Osteoblast (primary cell): ENCODE measurements around the gene ZNF275. TPM values are rescaled to one million over a fixed set of nuclear protein-coding genes. Genes with fewer than 3 reads are reported as not detected.
"Not testable (repeated sequence)": the region's sequence is repeated elsewhere in the genome, so short reads cannot be mapped to it uniquely, and the experiment has no call there.

Source experiments
- DNase-seq: peaks from one replicate; pipeline ENCODE4 v3.0.0; 2011; ENCODE audit warnings: low spot score, mixed read lengths; ENCODE audit not compliant: insufficient read length; ENCODE audit errors: missing footprints
- H2AFZ ChIP-seq: 2 replicates; pipeline ENCODE4 v1.6.0; 2011; ENCODE audit warnings: mild to moderate bottlenecking, low read length
- H3K27ac ChIP-seq: 2 replicates; pipeline ENCODE4 v1.5.1; 2011; ENCODE audit warnings: mild to moderate bottlenecking, low read depth, low read length, moderate library complexity
- H3K27me3 ChIP-seq: 2 replicates; pipeline ENCODE4 v1.6.0; 2012; ENCODE audit warnings: mild to moderate bottlenecking, control low read depth, inconsistent platforms, low read length, moderate library complexity; ENCODE audit not compliant: insufficient read depth
- H3K36me3 ChIP-seq: 2 replicates; pipeline ENCODE4 v1.5.1; 2011; ENCODE audit warnings: mild to moderate bottlenecking, low read length, control low read depth, moderate library complexity; ENCODE audit not compliant: insufficient read depth
- H3K4me1 ChIP-seq: 2 replicates; pipeline ENCODE4 v1.5.1; 2011; ENCODE audit warnings: mild to moderate bottlenecking, low read length, control low read depth, moderate library complexity; ENCODE audit not compliant: insufficient read depth
- H3K4me2 ChIP-seq: 2 replicates; pipeline ENCODE4 v1.6.0; 2011; ENCODE audit warnings: mild to moderate bottlenecking, low read length; ENCODE audit not compliant: insufficient read depth
- H3K4me3 ChIP-seq: fragments of 200-600 bp; sonication (generic); 3 replicates; pipeline ENCODE4 v1.5.1; 2012; ENCODE audit warnings: mild to moderate bottlenecking, low read length, inconsistent platforms; ENCODE audit not compliant: insufficient read depth
- H3K79me2 ChIP-seq: 2 replicates; pipeline ENCODE4 v1.6.0; 2012; ENCODE audit warnings: mild to moderate bottlenecking, low read length, control low read depth, inconsistent platforms; ENCODE audit not compliant: insufficient read depth
- H3K9me3 ChIP-seq: 2 replicates; pipeline ENCODE4 v1.5.1; 2011; ENCODE audit warnings: low read depth, low read length, control low read depth
- H4K20me1 ChIP-seq: 2 replicates; pipeline ENCODE4 v1.6.0; 2012; ENCODE audit warnings: mild to moderate bottlenecking, low read length, control low read depth; ENCODE audit not compliant: insufficient read depth
- total RNA-seq: library from RNA; depleted of rRNA; stranded (reverse); fragments of >200 nt; gene quantifications from 2 replicates; pipeline ENCODE4 v1.2.3, GENCODE V29; 2012
- TF ChIP-seq, protein P1 (sequence below): IDR thresholded peaks from 2 replicates; pipeline ENCODE4 v1.5.1; 2011; ENCODE audit warnings: mild to moderate bottlenecking, low read depth, low read length, moderate library complexity; ENCODE audit errors: extremely low read depth

ZNF275 gene
- total RNA-seq, 1 donor, result 11.2 TPM

DNA sequence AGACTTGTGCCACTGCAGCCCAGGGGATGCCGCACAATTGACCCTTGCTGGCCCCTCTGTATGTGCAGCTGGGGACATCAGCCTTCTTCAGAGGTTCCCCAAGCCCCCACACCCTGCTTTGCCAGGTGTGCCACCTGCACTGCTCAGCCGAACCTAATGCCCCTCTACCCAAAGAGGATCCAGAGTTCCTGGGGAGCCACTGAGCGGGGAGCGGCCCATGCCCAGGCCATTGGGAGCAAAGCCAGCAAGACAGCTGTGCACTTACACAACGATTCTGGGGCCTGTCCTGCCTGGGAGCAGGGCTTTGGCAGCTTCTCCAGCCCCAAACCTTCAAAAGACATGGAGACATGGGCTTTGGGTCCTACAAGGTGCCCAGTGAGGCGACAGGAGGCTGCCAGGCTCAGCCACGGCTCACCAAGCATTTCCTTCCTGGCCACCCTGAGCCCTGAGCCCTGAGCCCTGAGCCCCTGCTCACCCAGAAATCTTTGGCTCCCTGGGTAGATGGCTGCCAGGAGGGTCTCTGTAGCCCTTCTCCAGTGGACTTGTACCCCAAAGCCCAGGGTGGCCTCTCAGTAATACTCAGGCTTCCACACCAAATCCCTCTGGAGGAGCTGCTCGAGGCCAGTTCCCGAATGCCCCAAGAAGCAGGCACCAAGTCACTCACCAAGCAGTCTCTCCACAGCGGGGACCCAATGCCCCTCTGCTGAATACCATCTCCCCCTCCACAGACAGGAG, 54.2 kb downstream of the ZNF275 start:
- H3K36me3 ChIP-seq, result no peaks in the 10 kb centered on the region
- H3K27ac ChIP-seq, result no peak overlapping the region
- no peaks in the 10 kb centered on the region for H3K79me2 ChIP-seq
- no peak overlapping the region for H3K4me2 ChIP-seq
- no peaks in the 10 kb centered on the region for H3K27me3 ChIP-seq
- no peaks in the 10 kb centered on the region for H3K4me1 ChIP-seq
- peak; percentile 13 for DNase-seq
- H2AFZ ChIP-seq, result no peak overlapping the region
- TF ChIP-seq, protein P1, sequence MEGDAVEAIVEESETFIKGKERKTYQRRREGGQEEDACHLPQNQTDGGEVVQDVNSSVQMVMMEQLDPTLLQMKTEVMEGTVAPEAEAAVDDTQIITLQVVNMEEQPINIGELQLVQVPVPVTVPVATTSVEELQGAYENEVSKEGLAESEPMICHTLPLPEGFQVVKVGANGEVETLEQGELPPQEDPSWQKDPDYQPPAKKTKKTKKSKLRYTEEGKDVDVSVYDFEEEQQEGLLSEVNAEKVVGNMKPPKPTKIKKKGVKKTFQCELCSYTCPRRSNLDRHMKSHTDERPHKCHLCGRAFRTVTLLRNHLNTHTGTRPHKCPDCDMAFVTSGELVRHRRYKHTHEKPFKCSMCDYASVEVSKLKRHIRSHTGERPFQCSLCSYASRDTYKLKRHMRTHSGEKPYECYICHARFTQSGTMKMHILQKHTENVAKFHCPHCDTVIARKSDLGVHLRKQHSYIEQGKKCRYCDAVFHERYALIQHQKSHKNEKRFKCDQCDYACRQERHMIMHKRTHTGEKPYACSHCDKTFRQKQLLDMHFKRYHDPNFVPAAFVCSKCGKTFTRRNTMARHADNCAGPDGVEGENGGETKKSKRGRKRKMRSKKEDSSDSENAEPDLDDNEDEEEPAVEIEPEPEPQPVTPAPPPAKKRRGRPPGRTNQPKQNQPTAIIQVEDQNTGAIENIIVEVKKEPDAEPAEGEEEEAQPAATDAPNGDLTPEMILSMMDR, result no peak
- H3K4me3 ChIP-seq, result no peak overlapping the region
- no peaks in the 10 kb centered on the region for H4K20me1 ChIP-seq
- no peaks in the 10 kb centered on the region for H3K9me3 ChIP-seq

DNA sequence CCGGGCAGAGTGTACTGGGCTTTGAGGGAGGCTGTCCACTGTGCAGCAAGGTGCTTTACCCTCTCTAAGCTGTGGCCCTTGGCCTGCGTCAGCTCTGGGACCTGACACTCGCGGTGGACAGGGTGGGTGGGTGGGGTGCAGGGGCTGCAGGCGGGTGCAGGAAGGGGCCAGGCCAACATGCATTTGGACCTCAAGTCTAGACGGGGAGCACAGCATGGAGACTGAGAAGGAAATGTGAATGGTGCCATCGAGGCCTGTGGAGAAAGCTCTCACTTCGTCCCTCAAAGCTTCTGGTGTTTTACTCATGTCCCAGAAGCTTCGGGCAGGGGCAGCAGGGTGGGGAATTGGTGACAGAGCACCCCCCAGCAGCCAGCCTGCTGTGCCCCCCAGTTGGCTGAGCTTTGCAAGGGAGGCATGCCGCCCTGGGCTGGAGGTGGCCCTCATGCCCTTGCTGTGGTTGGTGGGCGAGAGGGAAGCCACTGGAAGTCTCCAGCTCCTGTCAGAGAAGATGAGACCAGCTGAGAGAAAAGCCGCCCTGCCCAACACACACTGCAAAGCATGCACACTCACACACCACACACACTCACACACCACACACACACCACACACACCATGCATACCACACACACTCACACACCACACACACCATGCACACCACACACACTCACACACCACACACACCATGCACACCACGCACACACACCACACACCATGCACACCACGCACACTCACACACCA, 54.9 kb downstream of the ZNF275 start:
- no peak for DNase-seq
- no peaks in the 10 kb centered on the region for H3K27me3 ChIP-seq
- H3K4me3 ChIP-seq, result no peak overlapping the region
- H2AFZ ChIP-seq, result no peak overlapping the region
- no peaks in the 10 kb centered on the region for H3K9me3 ChIP-seq
- H3K27ac ChIP-seq, result no peak overlapping the region
- H3K4me2 ChIP-seq, result no peak overlapping the region
- H3K36me3 ChIP-seq, result no peaks in the 10 kb centered on the region
- TF ChIP-seq, protein P1, result no peak
- H4K20me1 ChIP-seq, result no peaks in the 10 kb centered on the region
- H3K4me1 ChIP-seq, result no peaks in the 10 kb centered on the region
- H3K79me2 ChIP-seq, result no peaks in the 10 kb centered on the region

DNA sequence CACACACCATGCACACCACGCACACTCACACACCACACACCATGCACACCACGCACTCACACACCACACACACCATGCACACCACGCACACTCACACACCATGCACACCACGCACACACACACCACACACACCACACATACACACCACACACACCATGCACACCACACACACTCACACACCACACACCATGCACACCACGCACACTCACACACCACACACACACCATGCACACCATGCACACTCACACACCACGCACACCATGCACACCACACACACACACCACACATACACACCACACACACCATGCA, 55.5 kb downstream of the ZNF275 start:
- not testable (repeated sequence) for H3K27ac ChIP-seq, H3K27me3 ChIP-seq, H2AFZ ChIP-seq, H4K20me1 ChIP-seq, DNase-seq, H3K4me2 ChIP-seq, H3K36me3 ChIP-seq, H3K4me3 ChIP-seq, H3K79me2 ChIP-seq, H3K4me1 ChIP-seq, H3K9me3 ChIP-seq

DNA sequence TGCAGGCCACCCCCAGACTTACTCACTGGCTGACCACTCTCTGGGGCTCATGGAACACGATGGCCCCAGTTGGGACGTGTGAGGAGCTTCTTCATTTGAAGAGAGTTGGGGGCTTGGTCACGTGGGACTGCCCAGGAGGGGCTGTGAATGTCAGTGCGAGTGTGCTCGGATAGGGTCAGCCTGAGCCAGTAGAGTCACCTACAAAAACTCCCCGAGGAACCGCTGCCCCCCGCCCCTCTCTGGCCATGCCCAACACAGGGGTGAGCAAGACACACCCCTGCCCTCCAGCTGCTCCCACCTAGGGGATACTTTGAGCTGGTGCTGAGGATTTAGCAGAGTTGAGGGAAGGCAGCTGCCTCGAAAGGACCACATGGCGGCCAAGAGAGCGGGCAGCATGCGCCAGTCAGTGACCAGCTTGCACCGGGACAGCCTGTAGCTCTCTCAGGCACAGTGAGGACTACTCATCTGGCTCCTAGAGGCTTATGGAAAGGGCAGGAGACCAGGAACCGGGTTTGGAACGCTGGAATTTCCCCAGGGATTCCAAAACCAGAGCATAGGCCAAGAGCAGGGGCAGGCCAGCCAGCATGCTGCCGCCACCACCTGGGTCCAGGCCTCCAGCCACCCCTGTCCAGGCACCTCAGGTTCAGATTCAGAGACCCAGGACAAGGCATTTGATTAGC, 58.8 kb downstream of the ZNF275 start:
- no peaks in the 10 kb centered on the region for H3K36me3 ChIP-seq
- H3K79me2 ChIP-seq, result no peaks in the 10 kb centered on the region
- no peaks in the 10 kb centered on the region for H3K27me3 ChIP-seq
- no peak overlapping the region for H2AFZ ChIP-seq
- H3K4me1 ChIP-seq, result no peaks in the 10 kb centered on the region
- no peak overlapping the region for H3K27ac ChIP-seq
- peak; percentile 31 for DNase-seq
- H3K4me2 ChIP-seq, result no peak overlapping the region
- TF ChIP-seq, protein P1, result no peak
- H3K9me3 ChIP-seq, result no peaks in the 10 kb centered on the region
- no peak overlapping the region for H3K4me3 ChIP-seq
- no peaks in the 10 kb centered on the region for H4K20me1 ChIP-seq
